22Rv1 (cell line): ENCODE data around the gene CRYBG1.

Experiments
- H3K27ac ChIP-seq: fragments of 450-650 bp; 2 replicates; pipeline ENCODE4 v1.5.1; 2017
- CTCF ChIP-seq: fragments of 450-650 bp; IDR thresholded peaks from 2 replicates; pipeline ENCODE4 v1.5.1; 2017; ENCODE audit warnings: mild to moderate bottlenecking
- ZFX ChIP-seq: fragments of 450-650 bp; IDR thresholded peaks from 2 replicates; pipeline ENCODE4 v1.6.1; 2017; ENCODE audit warnings: antibody characterized with exemption, borderline replicate concordance

The CRYBG1 gene

GRCh38 chr6:106510090-106510970 lies 149.8 kb downstream of the CRYBG1 start:
- peak overlapping the region; percentile 90 for H3K27ac ChIP-seq
- TF ChIP-seq CTCF, result 0 out of 2 replicates have a peak, but pooled peaks have one; percentile 15
- TF ChIP-seq ZFX, result no peak

- H3K27ac ChIP-seq, result peak overlapping the region; percentile 90
- TF ChIP-seq CTCF (no peak), ZFX (no peak)
Observed at GRCh38 chr6:106511288-106512047, 151.0 kb downstream of the CRYBG1 start.

- peak overlapping the region; percentile 90 for H3K27ac ChIP-seq
- peak; percentile 30; the same call in 1 of the 2 replicates for TF ChIP-seq CTCF
- no peak for TF ChIP-seq ZFX
Observed at GRCh38 chr6:106512048-106512967, 151.8 kb downstream of the CRYBG1 start.

GRCh38 chr6:106512968-106513574 lies 152.6 kb downstream of the CRYBG1 start:
- peak overlapping the region; percentile 90 for H3K27ac ChIP-seq
- TF ChIP-seq ZFX (no peak), CTCF (no peak)

GRCh38 chr6:106513808-106514582 lies 153.5 kb downstream of the CRYBG1 start:
- H3K27ac ChIP-seq, result peak overlapping the region; percentile 90
- TF ChIP-seq ZFX, result no peak
- TF ChIP-seq CTCF, result no peak

DNA sequence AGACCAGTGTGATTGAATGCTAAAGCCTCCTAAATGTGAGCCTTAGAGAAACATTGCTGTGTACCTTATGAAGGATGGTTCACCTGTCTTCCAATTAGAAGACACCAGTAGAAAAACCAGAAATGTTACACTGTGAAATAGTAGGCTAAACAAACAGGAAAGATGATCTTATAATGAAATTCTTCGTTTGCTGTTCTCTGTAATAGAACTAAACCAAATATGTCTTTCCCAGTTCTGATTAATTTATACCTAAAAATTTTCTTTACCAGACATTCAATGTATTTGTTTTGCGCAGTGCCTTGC lies 154.0 kb downstream of the CRYBG1 start:
- TF ChIP-seq CTCF, result no peak
- no peak for TF ChIP-seq ZFX
- H3K27ac ChIP-seq, result peak overlapping the region; percentile 90

DNA sequence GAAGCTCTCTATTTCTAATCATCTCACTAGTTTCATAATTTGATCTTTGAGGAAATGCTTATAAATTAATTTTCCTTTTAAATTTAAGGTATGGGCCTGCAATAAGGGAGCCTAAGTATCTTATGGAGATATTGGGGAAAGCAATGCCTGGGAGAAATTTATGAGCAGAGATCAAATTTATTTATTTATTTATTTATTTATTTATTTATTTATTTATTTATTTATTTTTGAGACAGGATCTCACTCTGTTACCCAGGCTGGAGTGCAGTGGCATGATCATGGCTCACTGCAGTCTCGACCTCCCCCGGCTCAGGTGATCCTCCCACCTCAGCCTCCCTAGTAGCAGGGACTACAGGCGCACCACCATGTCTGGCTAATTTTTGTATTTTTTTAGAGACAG lies 155.1 kb downstream of the CRYBG1 start:
- H3K27ac ChIP-seq, result peak overlapping the region; percentile 90; the same call in 1 of the 2 replicates
